Duodenal mucosa (tissue), 2 donors: ENCODE data around the gene ARSB.
"Not testable (repeated sequence)": the region's sequence is repeated elsewhere in the genome, so short reads cannot be mapped to it uniquely, and the experiment has no call there.

ENCODE experiments used
- H3K27ac ChIP-seq: one replicate; pipeline ENCODE4 v1.7.0; 2013; ENCODE audit warnings: low read depth, low read length
- H3K27me3 ChIP-seq, 2 donors: one replicate each; pipeline ENCODE4 v1.7.0; 2013; ENCODE audit warnings: low read length in 2 of 2, control low read depth in 1 of 2; ENCODE audit not compliant: insufficient read depth in 2 of 2, control insufficient read depth in 1 of 2
- H3K36me3 ChIP-seq, 2 donors: one replicate each; pipeline ENCODE4 v1.7.0; 2013; ENCODE audit warnings: low read length in 2 of 2, control low read depth in 1 of 2; ENCODE audit not compliant: insufficient read depth in 2 of 2, control insufficient read depth in 1 of 2
- H3K4me1 ChIP-seq, 2 donors: one replicate each; pipeline ENCODE4 v1.7.0; 2013; ENCODE audit warnings: low read length in 2 of 2, control low read depth in 1 of 2; ENCODE audit not compliant: insufficient read depth in 2 of 2, control insufficient read depth in 1 of 2
- H3K4me3 ChIP-seq, 2 donors: one replicate each; pipeline ENCODE4 v1.7.0; 2013; ENCODE audit warnings: low read length in 2 of 2, low read depth in 1 of 2
- H3K9ac ChIP-seq, 2 donors: one replicate each; pipeline ENCODE4 v1.7.0; 2013; ENCODE audit warnings: low read length in 2 of 2, low read depth in 1 of 2
- H3K9me3 ChIP-seq, 2 donors: one replicate each; pipeline ENCODE4 v1.7.0; 2013; ENCODE audit warnings: low read length in 2 of 2, control low read depth in 1 of 2; ENCODE audit not compliant: control insufficient read depth in 1 of 2

The ARSB gene

GRCh38 chr5:78773655-78774054, 211.5 kb downstream of the ARSB start:
- H3K27ac ChIP-seq: no peak overlapping the region
- no peaks in the 10 kb centered on the region for H3K36me3 ChIP-seq
- no peak overlapping the region for H3K9ac ChIP-seq
- no peaks in the 10 kb centered on the region for H3K27me3 ChIP-seq
- H3K4me1 ChIP-seq: peaks cover 9 to 11% of the 10 kb centered on the region in 2 donors
- H3K4me3 ChIP-seq: no peak overlapping the region
- H3K9me3 ChIP-seq: no peaks in the 10 kb centered on the region

DNA sequence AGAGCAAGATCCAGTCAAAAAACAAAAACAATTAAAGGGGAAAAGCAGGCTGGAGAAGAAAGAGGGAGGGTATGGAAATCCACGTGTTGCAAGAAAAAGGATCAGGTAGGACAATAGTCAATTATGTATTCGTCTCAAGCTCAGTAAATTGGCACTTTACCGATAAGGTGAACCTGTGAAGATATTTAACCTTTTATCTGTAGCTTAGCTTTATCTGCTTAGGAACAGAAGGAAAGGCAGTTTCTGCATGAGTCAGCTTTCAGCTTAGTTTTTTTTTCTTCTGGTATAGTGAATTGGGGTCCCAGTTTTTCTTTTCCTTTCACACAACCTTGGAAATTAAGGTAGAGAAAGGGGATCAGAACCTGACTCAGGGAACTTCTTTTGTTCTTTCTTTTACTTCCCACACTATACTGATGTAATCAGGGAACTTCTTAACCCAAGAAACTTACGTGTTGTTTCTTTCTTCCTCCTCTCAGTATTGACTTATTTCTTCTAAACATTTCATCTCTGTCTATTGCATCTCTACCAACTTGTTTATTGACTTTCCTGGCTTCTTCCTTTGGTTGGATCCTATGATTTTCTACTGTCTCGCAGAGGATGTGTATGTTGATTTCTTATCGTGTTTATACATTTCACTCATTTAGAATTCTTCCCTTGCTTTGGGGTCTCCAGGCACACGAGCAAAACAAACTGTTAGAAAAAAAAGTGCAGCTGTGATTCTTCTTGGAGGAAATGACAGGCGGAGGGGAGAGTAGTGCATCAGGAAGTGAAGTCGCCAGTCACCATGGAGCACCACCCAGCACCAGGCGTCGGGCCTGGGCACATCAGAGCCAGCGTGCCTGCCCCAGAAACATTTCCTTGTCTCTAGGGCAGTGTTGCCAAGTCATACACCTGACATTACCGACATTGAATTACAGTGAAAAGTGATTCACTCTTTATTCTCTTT, 213.6 kb downstream of the ARSB start:
- Histone ChIP-seq H3K36me3 (no peaks in the 10 kb centered on the region), H3K4me3 (no peak overlapping the region), H3K9me3 (no peaks in the 10 kb centered on the region), H3K4me1 (peaks cover 9 to 11% of the 10 kb centered on the region in 2 donors), H3K27ac (no peak overlapping the region), H3K27me3 (no peaks in the 10 kb centered on the region), H3K9ac (no peak overlapping the region)

GRCh38 chr5:78768781-78769380, 216.2 kb downstream of the ARSB start:
- no peak overlapping the region for H3K4me3 ChIP-seq
- no peak overlapping the region for H3K9ac ChIP-seq
- peaks cover 9 to 11% of the 10 kb centered on the region in 2 donors for H3K4me1 ChIP-seq
- H3K36me3 ChIP-seq: no peaks in the 10 kb centered on the region
- H3K27ac ChIP-seq: no peak overlapping the region
- H3K9me3 ChIP-seq: no peaks in the 10 kb centered on the region
- H3K27me3 ChIP-seq: no peaks in the 10 kb centered on the region

GRCh38 chr5:78766412-78766762, 218.7 kb downstream of the ARSB start:
- no peak overlapping the region for H3K9ac ChIP-seq
- no peaks in the 10 kb centered on the region for H3K27me3 ChIP-seq
- H3K27ac ChIP-seq: no peak overlapping the region
- H3K36me3 ChIP-seq: no peaks in the 10 kb centered on the region
- H3K4me1 ChIP-seq: peaks cover 3 to 4% of the 10 kb centered on the region in 2 donors
- H3K9me3 ChIP-seq: no peaks in the 10 kb centered on the region
- no peak overlapping the region for H3K4me3 ChIP-seq

DNA sequence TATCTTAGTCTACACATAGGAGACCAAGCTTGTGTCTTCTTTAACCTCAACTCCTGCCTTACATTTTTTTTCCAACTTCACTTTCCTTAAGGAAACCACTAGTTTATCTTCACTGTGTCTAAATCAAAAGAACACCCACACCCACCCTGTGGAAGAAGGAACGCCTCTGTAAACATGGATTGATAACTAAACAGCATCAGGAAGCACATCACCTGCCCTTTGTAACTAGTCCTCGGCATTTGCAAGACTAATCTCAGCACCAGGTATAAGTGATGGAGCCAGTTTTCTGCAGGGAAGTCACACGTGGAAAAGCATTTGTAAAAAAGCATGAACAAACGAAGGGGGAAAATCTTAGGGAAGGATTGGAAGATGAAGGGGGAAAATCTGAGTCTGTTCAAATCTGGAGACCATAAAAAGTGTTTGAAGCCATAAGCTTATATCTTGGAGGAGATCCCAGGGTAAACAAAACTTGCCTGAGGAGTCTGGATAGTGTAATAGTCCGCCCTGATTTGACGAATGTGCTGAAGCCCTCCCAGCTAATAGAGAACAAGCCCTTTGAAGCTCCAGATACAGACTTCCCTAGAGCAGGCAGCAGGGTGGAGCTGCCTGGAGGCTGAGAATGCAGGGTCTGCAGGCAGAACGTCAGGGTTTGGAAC, 219.2 kb downstream of the ARSB start:
- H3K9ac ChIP-seq: no peak overlapping the region
- no peaks in the 10 kb centered on the region for H3K9me3 ChIP-seq
- H3K36me3 ChIP-seq: no peaks in the 10 kb centered on the region
- H3K27ac ChIP-seq: no peak overlapping the region
- no peaks in the 10 kb centered on the region for H3K27me3 ChIP-seq
- no peak overlapping the region for H3K4me3 ChIP-seq
- peaks cover 0 to 3% of the 10 kb centered on the region in 2 donors for H3K4me1 ChIP-seq

- Histone ChIP-seq H3K4me3 (no peak overlapping the region), H3K27me3 (no peaks in the 10 kb centered on the region), H3K27ac (no peak overlapping the region), H3K9ac (no peak overlapping the region), H3K9me3 (no peaks in the 10 kb centered on the region), H3K4me1 (peaks cover 0 to 6% of the 10 kb centered on the region in 2 donors), H3K36me3 (no peaks in the 10 kb centered on the region)
Measured at GRCh38 chr5:78765116-78765515, 220.0 kb downstream of the ARSB start.

- Histone ChIP-seq H3K9ac (no peak overlapping the region), H3K9me3 (no peaks in the 10 kb centered on the region), H3K36me3 (no peaks in the 10 kb centered on the region), H3K4me3 (no peak overlapping the region), H3K4me1 (peaks cover 0 to 6% of the 10 kb centered on the region in 2 donors), H3K27me3 (no peaks in the 10 kb centered on the region), H3K27ac (no peak overlapping the region)
Measured at GRCh38 chr5:78763659-78764189, 221.4 kb downstream of the ARSB start.

GRCh38 chr5:78762743-78763142, 222.4 kb downstream of the ARSB start:
- H3K27me3 ChIP-seq, H3K4me1 ChIP-seq, H3K9me3 ChIP-seq, H3K4me3 ChIP-seq, H3K9ac ChIP-seq, H3K27ac ChIP-seq, H3K36me3 ChIP-seq: not testable (repeated sequence)

DNA sequence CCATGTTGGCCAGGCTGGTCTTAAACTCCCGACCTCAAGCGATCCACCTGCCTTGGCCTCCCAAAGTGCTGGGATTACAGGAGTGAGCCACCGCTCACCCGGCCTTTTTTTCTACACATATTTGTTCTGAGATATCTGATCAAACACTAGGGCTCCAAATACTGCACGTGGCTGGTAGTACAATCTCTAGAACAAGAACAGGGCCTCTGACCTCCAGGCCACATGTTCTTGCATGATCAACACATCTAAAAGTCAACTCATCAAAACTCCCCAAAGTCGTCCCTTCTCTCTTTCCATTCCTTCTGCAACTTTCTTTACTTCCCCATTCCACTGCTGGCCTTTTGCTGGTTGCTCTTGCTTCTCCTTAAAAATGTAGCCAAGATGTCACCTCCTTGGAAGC, 223.3 kb downstream of the ARSB start:
- no peak overlapping the region for H3K4me3 ChIP-seq
- H3K4me1 ChIP-seq: peaks cover 0 to 6% of the 10 kb centered on the region in 2 donors
- H3K27ac ChIP-seq: no peak overlapping the region
- no peaks in the 10 kb centered on the region for H3K36me3 ChIP-seq
- H3K27me3 ChIP-seq: no peaks in the 10 kb centered on the region
- H3K9me3 ChIP-seq: no peaks in the 10 kb centered on the region
- no peak overlapping the region for H3K9ac ChIP-seq

GRCh38 chr5:78760770-78761169, 224.3 kb downstream of the ARSB start:
- Histone ChIP-seq H3K27ac (no peak overlapping the region), H3K36me3 (no peaks in the 10 kb centered on the region)

More at GRCh38 chr5:78760770-78761169, 224.3 kb downstream of the ARSB start:
- H3K4me1 ChIP-seq: peaks cover 0 to 6% of the 10 kb centered on the region in 2 donors
- H3K9me3 ChIP-seq: no peaks in the 10 kb centered on the region
- no peak overlapping the region for H3K4me3 ChIP-seq
- H3K27me3 ChIP-seq: no peaks in the 10 kb centered on the region
- no peak overlapping the region for H3K9ac ChIP-seq
